Adrenal gland (tissue), 12 donors: Measurements from ENCODE around the gene MEF2C. TPM values are rescaled to one million over a fixed set of nuclear protein-coding genes. Genes with fewer than 3 reads are reported as not detected.

ENCODE experiments used
- DNase-seq, 7 donors: peaks; one replicate each; pipeline ENCODE4 v3.0.0-alpha.2; 2019 to 2020
- H3K27ac ChIP-seq, 5 donors: fragments of 200-600 bp; sonication (generic) in 4 of 5; 1 replicate in 3 of 5; 2 replicates in 2 of 5; pipeline versions ENCODE4 v1.5.1 to v1.8.0; 2016 to 2020; ENCODE audit warnings: mild to moderate bottlenecking in 1 of 5
- H3K27me3 ChIP-seq: fragments of 200-600 bp; 2 replicates; pipeline ENCODE4 v1.8.0; 2021
- H3K36me3 ChIP-seq, 2 donors: fragments of 200-600 bp; replicated peaks in 1 of 2; 1 replicate in 1 of 2; 2 replicates in 1 of 2; pipeline versions ENCODE4 v1.5.1 to v1.8.0; 2018 to 2022
- H3K4me1 ChIP-seq, 2 donors: fragments of 200-600 bp; replicated peaks in 1 of 2; 1 replicate in 1 of 2; 2 replicates in 1 of 2; pipeline versions ENCODE4 v1.5.1 to v1.8.0; 2018 to 2021
- H3K4me3 ChIP-seq, 4 donors: fragments of 200-600 bp; sonication (generic) in 3 of 4; one replicate each; pipeline ENCODE4 v1.5.1; 2016 to 2018
- H3K9me3 ChIP-seq, 3 donors: fragments of 200-600 bp; sonication (generic) in 1 of 3; replicated peaks in 1 of 3; 1 replicate in 2 of 3; 2 replicates in 1 of 3; pipeline versions ENCODE4 v1.5.1 to v1.8.0; 2016 to 2021
- CTCF ChIP-seq, 6 experiments: fragments of 450-650 bp in 4 of 6; fragments of 200-600 bp in 2 of 6; sonication (generic) in 1 of 6; IDR thresholded peaks; 1 replicate in 5 of 6; 2 replicates in 1 of 6; pipeline versions ENCODE4 v1.5.1 to v1.8.0; 2016 to 2021; ENCODE audit warnings: antibody characterized with exemption in 6 of 6, mild to moderate bottlenecking in 2 of 6, moderate library complexity in 1 of 6
- POLR2A ChIP-seq, 2 donors: fragments of 450-650 bp; IDR thresholded peaks; one replicate each; pipeline ENCODE4 v1.6.1; 2017; ENCODE audit warnings: antibody characterized with exemption in 2 of 2, mild to moderate bottlenecking in 2 of 2, moderate library complexity in 1 of 2
- WGBS, 4 donors: extraction: QIAGEN DNeasy Blood & Tissue Kit in 2 of 4; methylation state at CpG; one replicate each; pipeline versions ENCODE4 v1.1.5 to v1.1.7; 2013 to 2017; 5-methylcytosine and 5-hydroxymethylcytosine counted together
- intact Hi-C, 2 donors: fragments of 100-400 bp; cut with DNase I; formaldehyde crosslinking; loops; one replicate each; pipeline versions ENCODE4 v1.14.1 to v1.15.0; 2022 to 2023
- polyA plus RNA-seq, 3 donors: library from polyadenylated mRNA; stranded (reverse); fragments of 200-250 nt in 2 of 3; fragments of 350-450 nt in 1 of 3; fragmentation: Illumina TruSeq in 1 of 3; extraction: RNeasy Lipid Tissue Mini Kit (QIAGEN cat#74804) in 1 of 3; gene quantifications; one replicate each; pipeline ENCODE4 v1.2.3, GENCODE V29; 2013 to 2014
- total RNA-seq, 9 donors: library from RNA; depleted of rRNA in 4 of 9; stranded (reverse); fragments of >200 nt in 4 of 9; fragments of 120-200 nt in 1 of 9; fragmentation: NEBNext Ultra II Directional in 1 of 9; extraction: Animal tissue kit (Norgen Biotek cat#: 25700) in 1 of 9; gene quantifications; one replicate each; pipeline versions ENCODE4 v1.1.0 to v1.2.4, GENCODE V29; 2013 to 2023
- donor health status: healthy with polysubstance abuse.
- donor health status: Bipolar disorder and iron deficiency.
- donor health status: DM: yes; HTN: yes; CAD: no.
- donor health status: DM: no; HTN: no; CAD: no.
- donor health status: DM: no; HTN: no; CAD: no.
- donor health status: DM: yes; HTN: yes; CAD: no.

Gene MEF2C
- total and polyA plus RNA-seq, 12 donors: 26.8 to 172 (median 69.2) TPM

- H3K4me3 ChIP-seq: no peak overlapping the region
- no peak overlapping the region for H3K27ac ChIP-seq
- no peak for TF ChIP-seq POLR2A (IDR thresholded peaks at IDR 0.05)
- no peak for TF ChIP-seq CTCF (IDR thresholded peaks at IDR 0.05)
- no peaks in the 10 kb centered on the region for H3K9me3 ChIP-seq
- intact Hi-C loops: no loop called here
- H3K4me1 ChIP-seq: no peaks in the 10 kb centered on the region
- 70 to 77% (median 73%) methylated on average over 4 of the region's 4 CpGs for WGBS, 4 donors
- no peak for DNase-seq
- H3K36me3 ChIP-seq: no peaks in the 10 kb centered on the region
- peaks cover 10% of the 10 kb centered on the region for H3K27me3 ChIP-seq
Observed at GRCh38 chr5:88702332-88702731, 180.7 kb downstream of the MEF2C start.

GRCh38 chr5:88700121-88700520 lies 182.9 kb downstream of the MEF2C start:
- no peaks in the 10 kb centered on the region for H3K9me3 ChIP-seq
- no peak for TF ChIP-seq CTCF (IDR thresholded peaks at IDR 0.05)
- TF ChIP-seq POLR2A (IDR thresholded peaks at IDR 0.05): no peak
- H3K36me3 ChIP-seq: no peaks in the 10 kb centered on the region
- H3K4me3 ChIP-seq: no peak overlapping the region
- H3K4me1 ChIP-seq: no peaks in the 10 kb centered on the region
- DNase-seq: no peak
- intact Hi-C loops: no loop called here
- H3K27ac ChIP-seq: no peak overlapping the region
- peaks cover 30% of the 10 kb centered on the region for H3K27me3 ChIP-seq

- no peak overlapping the region for H3K4me3 ChIP-seq
- DNase-seq: no peak
- H3K36me3 ChIP-seq: no peaks in the 10 kb centered on the region
- no peak for TF ChIP-seq CTCF (IDR thresholded peaks at IDR 0.05)
- no peak for TF ChIP-seq POLR2A (IDR thresholded peaks at IDR 0.05)
- H3K27me3 ChIP-seq: peaks cover 47% of the 10 kb centered on the region
- H3K4me1 ChIP-seq: no peaks in the 10 kb centered on the region
- WGBS, 4 donors: 57 to 71% (median 60%) methylated on average over 1 of the region's 1 CpG
- intact Hi-C loops: no loop called here
- H3K27ac ChIP-seq: no peak overlapping the region
- no peaks in the 10 kb centered on the region for H3K9me3 ChIP-seq
Observed at GRCh38 chr5:88698290-88698689, 184.7 kb downstream of the MEF2C start.

- peaks cover 0 to 11% of the 10 kb centered on the region in 2 donors for H3K4me1 ChIP-seq
- DNase-seq: no peak
- H3K36me3 ChIP-seq: no peaks in the 10 kb centered on the region
- no peak overlapping the region for H3K27ac ChIP-seq
- intact Hi-C loops: no loop called here
- H3K27me3 ChIP-seq: peaks cover 62% of the 10 kb centered on the region
- H3K9me3 ChIP-seq: no peaks in the 10 kb centered on the region
- no peak overlapping the region for H3K4me3 ChIP-seq
- TF ChIP-seq CTCF (IDR thresholded peaks at IDR 0.05): no peak
- no peak for TF ChIP-seq POLR2A (IDR thresholded peaks at IDR 0.05)
Observed at GRCh38 chr5:88696466-88696865, 186.5 kb downstream of the MEF2C start.
